ENCODE measurements around the gene SFTPB.

Gene SFTPB

DNA sequence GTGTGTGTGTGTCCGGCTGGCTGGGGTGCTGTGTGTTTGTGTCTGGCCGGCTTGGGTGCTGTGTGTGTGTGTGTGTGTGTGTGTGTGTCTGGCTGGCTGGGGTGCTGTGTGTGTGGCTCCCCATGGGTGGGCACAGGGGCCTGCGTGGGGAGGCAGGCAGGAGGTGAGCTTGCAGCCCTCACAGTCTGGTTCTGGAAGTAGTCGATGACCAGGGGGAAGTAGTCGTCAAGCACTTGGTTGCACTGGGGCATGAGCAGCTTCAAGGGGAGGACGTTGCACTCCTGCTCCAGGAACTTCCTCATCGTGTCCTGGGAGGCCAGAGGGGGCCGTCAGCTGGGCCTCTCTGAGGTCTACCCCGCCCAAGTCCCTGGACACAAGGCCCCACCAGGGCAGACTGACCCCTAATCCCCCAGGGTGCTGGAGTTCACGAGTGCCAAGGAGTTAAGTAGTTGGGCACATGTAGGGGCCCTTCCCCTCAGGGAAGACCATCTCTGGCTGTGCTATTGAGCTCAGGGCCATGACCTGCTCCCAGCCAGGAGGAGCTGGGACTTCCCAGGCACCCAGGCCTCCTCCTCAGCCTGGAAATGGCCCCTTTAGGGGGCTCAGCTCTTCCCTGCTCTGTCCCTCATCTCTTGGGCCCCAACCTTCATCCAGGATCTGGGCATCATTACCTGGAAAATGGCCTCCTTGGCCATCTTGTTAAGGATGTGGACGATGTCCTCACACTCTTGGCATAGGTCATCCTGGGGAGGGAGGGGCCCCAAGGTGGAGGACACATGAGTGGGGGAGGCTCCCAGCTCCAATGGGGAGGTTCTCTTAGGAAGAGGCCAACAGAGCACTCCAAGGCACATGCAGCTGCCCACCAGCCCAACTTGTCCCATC is 1.3 kb downstream of the SFTPB start:
- no peak overlapping the region for H3K27ac Mint-ChIP-seq
- H3K27me3 Mint-ChIP-seq (ENCODE audit: low read depth) = peaks cover 10% of the 10 kb centered on the region
- H3K36me3 Mint-ChIP-seq (ENCODE audit: low read depth) = no peaks in the 10 kb centered on the region
- no peak overlapping the region for H3K4me3 Mint-ChIP-seq
- no peak for TF ChIP-seq CTCF (IDR thresholded peaks at IDR 0.05; ENCODE audit: unreplicated experiment in 3 of 3)
- no peaks in the 10 kb centered on the region for H3K4me1 Mint-ChIP-seq
- H3K9me3 Mint-ChIP-seq = no peaks in the 10 kb centered on the region

- H3K27ac Mint-ChIP-seq = peak overlapping the region in 1 of 3 experiments; percentile 15
- H3K4me3 Mint-ChIP-seq = no peak overlapping the region
- H3K36me3 Mint-ChIP-seq (ENCODE audit: low read depth) = no peaks in the 10 kb centered on the region
- no peak for TF ChIP-seq CTCF (IDR thresholded peaks at IDR 0.05; ENCODE audit: unreplicated experiment in 3 of 3)
- H3K9me3 Mint-ChIP-seq = no peaks in the 10 kb centered on the region
- H3K4me1 Mint-ChIP-seq = no peaks in the 10 kb centered on the region
- H3K27me3 Mint-ChIP-seq (ENCODE audit: low read depth) = peaks cover 10% of the 10 kb centered on the region
Observed at GRCh38 chr2:85666016-85666415, 2.0 kb downstream of the SFTPB start.

DNA sequence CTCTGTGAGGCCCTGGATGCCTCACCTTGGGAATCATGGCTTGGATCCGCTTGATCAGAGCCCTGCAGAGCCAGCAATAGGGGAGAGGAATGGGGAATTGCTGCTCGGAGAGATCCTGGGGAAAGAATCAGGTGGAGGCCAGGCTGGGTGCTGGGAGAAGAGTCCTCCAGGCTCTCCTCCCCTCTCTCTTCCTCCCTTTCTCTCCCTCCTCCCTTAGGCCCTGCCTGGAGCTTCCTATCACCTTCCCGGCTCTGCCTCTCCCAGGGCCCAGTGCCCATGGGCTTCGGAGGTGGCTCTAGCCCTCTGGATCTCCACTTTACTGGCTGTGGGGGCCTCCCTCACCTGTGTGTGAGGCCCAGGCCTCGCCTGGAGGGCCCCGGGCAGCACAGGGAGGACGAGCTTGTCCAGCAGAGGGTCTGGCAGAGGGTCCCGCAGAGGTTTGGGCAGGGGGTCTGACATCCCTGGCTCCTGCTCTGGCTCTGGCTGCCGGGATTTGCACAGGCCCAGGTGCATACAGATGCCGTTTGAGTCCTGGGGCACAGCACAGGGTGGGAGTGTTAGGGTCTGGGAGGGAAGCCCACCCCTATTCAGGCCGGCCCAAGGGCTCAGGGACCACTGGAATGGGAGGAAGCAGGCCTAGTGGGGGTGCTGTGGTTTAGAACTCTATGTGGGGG is 2.6 kb downstream of the SFTPB start:
- no peak for TF ChIP-seq CTCF (IDR thresholded peaks at IDR 0.05; ENCODE audit: unreplicated experiment in 3 of 3)
- peaks cover 10% of the 10 kb centered on the region for H3K27me3 Mint-ChIP-seq (ENCODE audit: low read depth)
- H3K4me3 Mint-ChIP-seq = no peak overlapping the region
- H3K36me3 Mint-ChIP-seq (ENCODE audit: low read depth) = no peaks in the 10 kb centered on the region
- no peaks in the 10 kb centered on the region for H3K9me3 Mint-ChIP-seq
- H3K4me1 Mint-ChIP-seq = no peaks in the 10 kb centered on the region
- peak overlapping the region in 1 of 3 experiments; percentile 15 for H3K27ac Mint-ChIP-seq

DNA sequence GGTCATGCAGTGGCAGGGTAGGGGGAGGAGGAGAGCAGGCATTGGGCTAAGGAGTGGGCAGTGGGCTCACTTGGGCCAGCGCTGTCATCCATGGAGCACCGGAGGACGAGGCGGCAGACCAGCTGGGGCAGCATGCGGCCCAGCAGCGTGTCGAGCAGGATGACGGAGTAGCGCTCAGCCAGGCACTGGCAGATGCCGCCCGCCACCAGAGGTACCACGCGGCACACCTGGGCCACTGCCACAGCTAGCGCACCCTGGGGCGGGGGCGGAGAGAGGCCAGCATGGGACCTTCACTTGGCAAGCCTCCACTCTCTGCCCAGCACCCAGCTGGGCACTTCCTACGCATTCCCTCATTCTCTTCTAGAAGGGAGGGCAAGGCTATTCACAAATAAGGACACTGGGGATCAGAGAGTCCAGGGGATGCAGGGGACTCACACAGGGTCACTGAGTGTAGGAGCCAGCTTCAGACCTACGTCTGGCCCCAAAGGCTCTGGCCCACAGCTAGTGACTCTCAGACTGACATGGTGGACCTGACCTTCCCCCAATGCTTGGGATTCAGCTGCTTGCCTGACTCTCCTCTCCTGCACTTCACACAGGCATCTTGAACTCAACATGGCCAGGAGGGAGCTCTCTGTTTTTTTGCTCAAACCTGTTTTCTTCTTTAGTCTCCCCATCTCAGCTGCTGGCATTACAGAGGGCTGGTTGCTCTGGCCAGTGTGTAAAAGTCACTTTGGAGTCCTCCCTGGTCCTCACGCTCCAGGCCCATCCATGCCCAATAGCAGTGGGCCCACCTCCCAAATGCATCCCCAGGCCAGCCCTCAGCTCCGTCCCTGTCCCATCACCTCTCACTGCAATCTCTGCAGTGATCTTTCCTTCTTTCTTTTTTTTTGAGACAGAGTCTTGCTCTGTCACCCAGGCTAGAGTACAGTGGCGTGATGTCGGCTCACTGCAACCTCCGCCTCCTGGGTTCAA is 4.1 kb downstream of the SFTPB start:
- no peak overlapping the region for H3K27ac Mint-ChIP-seq
- no peaks in the 10 kb centered on the region for H3K4me1 Mint-ChIP-seq
- no peaks in the 10 kb centered on the region for H3K36me3 Mint-ChIP-seq (ENCODE audit: low read depth)
- no peak overlapping the region for H3K4me3 Mint-ChIP-seq
- H3K27me3 Mint-ChIP-seq (ENCODE audit: low read depth) = peaks cover 10% of the 10 kb centered on the region
- no peaks in the 10 kb centered on the region for H3K9me3 Mint-ChIP-seq
- no peak for TF ChIP-seq CTCF (IDR thresholded peaks at IDR 0.05; ENCODE audit: unreplicated experiment in 3 of 3)

GRCh38 chr2:85662899-85663593 is 5.0 kb downstream of the SFTPB start:
- peaks cover 2% of the 10 kb centered on the region for H3K36me3 Mint-ChIP-seq (ENCODE audit: low read depth)
- H3K4me1 Mint-ChIP-seq = no peaks in the 10 kb centered on the region
- peaks cover 10% of the 10 kb centered on the region for H3K27me3 Mint-ChIP-seq (ENCODE audit: low read depth)
- H3K27ac Mint-ChIP-seq = no peak overlapping the region
- no peaks in the 10 kb centered on the region for H3K9me3 Mint-ChIP-seq
- no peak for TF ChIP-seq CTCF (IDR thresholded peaks at IDR 0.05; ENCODE audit: unreplicated experiment in 3 of 3)
- H3K4me3 Mint-ChIP-seq = no peak overlapping the region

All from nephron (organoid).